H1 (cell line): Measurements from ENCODE around the gene DNAJA3.

Source experiments
- CTCF ChIP-seq, 3 experiments: IDR thresholded peaks; 1 replicate in 2 of 3; 2 replicates in 1 of 3; pipeline versions ENCODE4 v1.5.1 to v1.6.1; 2011; ENCODE audit warnings: low read length in 3 of 3, mild to moderate bottlenecking in 3 of 3, inconsistent platforms in 2 of 3, low read depth in 1 of 3, moderate library complexity in 1 of 3; ENCODE audit not compliant: insufficient read depth in 1 of 3; ENCODE audit errors: control extremely low read depth in 1 of 3
- EP300 ChIP-seq, 2 experiments: IDR thresholded peaks; 1 replicate in 1 of 2; 2 replicates in 1 of 2; pipeline ENCODE4 v1.6.1; 2011 to 2012; ENCODE audit warnings: low read depth in 2 of 2, low read length in 2 of 2, mild to moderate bottlenecking in 2 of 2, borderline replicate concordance in 1 of 2, inconsistent platforms in 1 of 2, moderate library complexity in 1 of 2

GRCh38 chr16:4474192-4474961 lies 48.7 kb downstream of the DNAJA3 start, which contains the start of gene NMRAL1:
- TF ChIP-seq CTCF (IDR thresholded peaks at IDR 0.05; ENCODE audit: control extremely low read depth in 1 of 3, insufficient read depth in 1 of 3, low read depth in 1 of 3, low read length in 3 of 3) = no peak
- TF ChIP-seq EP300 (IDR thresholded peaks at IDR 0.05; ENCODE audit: borderline replicate concordance in 1 of 2, low read depth in 2 of 2, low read length in 2 of 2) = no peak; a peak in 1 of 3 replicates
